Activated naive CD4-positive, alpha-beta T cell treated with Interleukin-2 at 50 U/mL for 16 hours (primary cell): Measurements from ENCODE around the gene TM9SF2.

Source experiments
- DNase-seq: peaks from one replicate; pipeline ENCODE4 v3.0.0-alpha.2; 2020

Gene TM9SF2

DNA sequence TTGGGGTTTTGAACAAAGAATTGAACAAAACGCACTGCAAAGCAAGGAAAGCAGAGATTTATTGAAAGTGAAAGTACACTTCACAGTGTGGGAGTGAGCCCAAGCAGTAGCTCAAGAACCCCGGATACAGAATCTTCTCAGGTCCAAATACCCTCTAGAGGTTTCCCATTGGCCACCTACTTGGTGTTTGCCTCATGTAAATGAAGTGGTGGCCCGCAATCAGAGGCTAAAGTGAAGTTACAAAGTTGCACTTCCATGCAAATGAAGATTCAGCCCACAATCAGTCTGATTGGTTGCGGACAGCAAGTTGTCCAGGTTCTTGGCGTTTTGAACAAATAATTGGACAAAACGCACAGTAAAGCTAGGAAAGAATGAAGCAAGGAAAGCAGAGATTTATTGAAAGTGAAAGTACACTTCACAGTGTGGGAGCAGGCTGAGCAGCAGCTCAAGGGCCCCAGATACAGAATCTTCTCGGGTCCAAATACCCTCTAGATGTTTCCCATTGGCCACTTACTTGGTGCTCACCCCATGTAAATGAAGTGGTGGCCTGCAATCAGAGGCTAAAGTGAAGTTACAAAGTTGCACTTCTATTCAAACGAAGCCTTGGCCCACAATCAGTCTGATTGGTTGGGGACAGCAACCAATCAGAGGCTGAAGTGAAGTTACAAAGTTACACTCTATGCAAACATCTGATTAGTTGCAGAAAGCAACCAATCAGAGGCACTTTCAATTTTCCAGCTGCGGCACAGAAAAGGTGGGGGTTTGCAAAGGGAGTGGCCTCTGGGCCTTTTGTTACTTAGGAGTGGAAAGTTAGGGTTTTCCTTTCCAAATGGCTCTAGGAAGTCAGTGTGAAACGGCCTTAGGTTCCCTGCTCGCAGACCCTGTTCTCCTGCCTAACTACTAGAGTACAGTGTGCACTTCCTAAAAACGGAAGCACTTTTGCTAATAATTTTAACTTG lies 4.8 kb upstream of the TM9SF2 start:
- peak; percentile 62 for DNase-seq

GRCh38 chr13:99498171-99499161 lies 2.8 kb upstream of the TM9SF2 start:
- peak; percentile 96 for DNase-seq

DNA sequence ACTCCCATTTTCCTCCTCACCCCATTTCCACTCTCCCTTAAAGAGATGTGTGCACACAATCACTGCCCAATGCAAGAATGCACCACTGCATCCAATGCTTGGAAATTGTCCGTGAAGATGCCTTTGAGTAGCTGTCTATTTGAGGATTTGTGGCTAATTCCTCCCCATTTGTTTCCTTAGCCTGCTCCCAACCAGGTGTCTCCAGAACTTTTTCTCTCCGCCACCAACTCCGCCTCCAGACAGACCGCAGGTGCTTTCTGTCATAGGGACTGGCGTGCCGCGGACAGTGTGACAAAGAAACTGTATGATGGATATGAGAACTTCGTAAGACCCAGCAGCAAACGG lies 461 bp upstream of the TM9SF2 start:
- no peak for DNase-seq

- peak; percentile 25 for DNase-seq
Observed at GRCh38 chr13:99501848-99502301, 603 bp downstream of the TM9SF2 start.

- DNase-seq = no peak
Observed at GRCh38 chr13:99505814-99506269, 4.6 kb downstream of the TM9SF2 start.

GRCh38 chr13:99506634-99507033 lies 5.4 kb downstream of the TM9SF2 start:
- DNase-seq = no peak

- DNase-seq = no peak
Observed at GRCh38 chr13:99507054-99507453, 5.8 kb downstream of the TM9SF2 start.

DNA sequence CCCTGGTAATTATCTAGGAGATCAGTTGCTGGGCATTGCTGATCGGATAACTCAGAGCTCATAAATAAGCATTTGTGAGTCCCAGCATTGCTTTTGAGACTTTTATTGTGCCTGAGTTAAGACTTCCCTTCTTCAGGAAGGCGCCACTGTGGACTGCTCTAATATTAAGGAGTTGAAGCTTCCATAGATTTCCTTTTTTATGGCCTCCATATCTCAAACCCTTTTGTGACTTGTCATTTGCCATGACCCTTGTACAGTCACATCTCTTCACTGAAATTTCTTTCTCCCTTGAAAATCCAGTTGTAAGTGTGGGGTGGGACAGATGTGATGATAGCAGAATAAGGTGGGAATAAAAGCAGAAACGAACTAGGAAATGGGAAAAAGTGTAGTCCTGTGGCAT lies 6.3 kb downstream of the TM9SF2 start:
- no peak for DNase-seq

DNA sequence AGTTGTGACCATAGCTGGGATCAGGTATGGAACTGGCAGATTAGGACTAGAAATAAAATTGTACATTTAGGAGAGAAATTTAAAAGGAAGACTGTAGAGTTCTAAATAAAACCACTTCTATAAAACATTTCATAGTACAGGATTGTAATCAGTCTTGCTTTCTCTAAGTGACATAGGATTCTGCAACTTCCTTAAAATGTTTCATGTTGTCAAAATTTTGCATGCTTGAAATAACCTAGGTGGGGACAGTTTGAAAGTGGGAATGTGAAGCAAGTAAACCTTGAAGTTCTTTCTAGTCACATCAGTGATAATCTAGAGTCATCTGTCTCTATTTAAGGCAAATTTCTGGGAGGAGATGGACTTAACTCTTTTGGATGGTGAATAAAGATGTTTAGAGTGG lies 6.7 kb downstream of the TM9SF2 start:
- no peak for DNase-seq

GRCh38 chr13:99509479-99509878 lies 8.2 kb downstream of the TM9SF2 start:
- DNase-seq = no peak

- no peak for DNase-seq
Observed at GRCh38 chr13:99514801-99515200, 13.5 kb downstream of the TM9SF2 start.

GRCh38 chr13:99516153-99516929 lies 15.1 kb downstream of the TM9SF2 start:
- DNase-seq = no peak

GRCh38 chr13:99517577-99517976 lies 16.3 kb downstream of the TM9SF2 start:
- no peak for DNase-seq

DNA sequence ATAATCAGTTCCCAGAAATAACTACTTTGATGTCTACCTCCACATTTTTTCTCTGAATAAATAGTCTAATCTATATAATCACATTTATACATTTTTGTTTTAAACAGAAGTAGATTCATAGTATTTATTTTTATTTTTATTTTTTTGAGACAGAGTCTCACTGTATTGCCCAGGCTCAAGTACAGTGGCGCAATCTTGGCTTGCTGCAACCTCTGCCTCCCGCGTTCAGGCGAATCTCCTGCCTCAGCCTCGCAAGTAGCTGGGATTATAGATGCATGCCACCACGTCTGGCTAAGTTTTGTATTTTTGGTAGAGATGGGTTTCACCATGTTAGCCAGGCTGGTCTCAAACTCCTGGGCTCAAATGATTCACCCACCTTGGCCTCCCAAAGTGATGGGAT lies 16.7 kb downstream of the TM9SF2 start:
- no peak for DNase-seq

DNA sequence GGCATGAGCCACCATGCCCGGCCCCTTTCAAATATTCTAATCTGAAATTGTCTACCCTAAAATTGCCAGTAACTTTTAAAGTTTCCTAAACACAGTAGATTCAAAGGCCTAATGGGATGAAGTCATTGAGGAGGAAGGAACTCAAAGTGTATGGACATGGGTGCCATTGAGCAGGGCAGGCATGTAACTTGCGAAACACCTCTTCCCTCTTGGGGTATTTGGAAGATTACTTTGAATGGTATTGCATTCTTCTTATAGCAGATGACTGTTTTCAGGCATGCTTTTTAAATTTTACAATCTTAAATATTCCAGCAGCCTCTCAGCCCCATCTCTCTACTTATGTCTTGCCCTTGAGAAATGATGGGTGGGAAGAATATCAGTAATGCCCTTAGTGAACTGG lies 21.0 kb downstream of the TM9SF2 start:
- no peak for DNase-seq

DNA sequence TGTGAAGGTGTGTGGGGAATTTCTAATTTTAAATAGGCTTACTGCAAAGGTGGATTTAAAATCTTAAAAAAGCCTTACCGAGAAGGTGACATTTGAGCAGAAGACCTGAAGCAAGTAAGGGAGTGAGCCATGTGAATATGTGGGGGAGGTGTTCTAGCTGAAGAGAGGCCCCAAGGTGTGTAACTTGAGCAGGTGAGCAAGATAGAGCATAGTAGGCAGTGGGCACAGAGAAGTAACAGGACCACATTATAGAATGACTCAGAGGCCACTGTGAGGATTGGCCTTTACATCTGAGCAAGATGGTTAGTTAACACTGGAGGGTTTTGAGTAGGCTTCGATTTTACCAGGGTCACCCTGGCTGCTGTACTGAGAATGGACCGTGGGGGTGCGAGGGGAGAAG lies 22.6 kb downstream of the TM9SF2 start:
- no peak for DNase-seq

DNA sequence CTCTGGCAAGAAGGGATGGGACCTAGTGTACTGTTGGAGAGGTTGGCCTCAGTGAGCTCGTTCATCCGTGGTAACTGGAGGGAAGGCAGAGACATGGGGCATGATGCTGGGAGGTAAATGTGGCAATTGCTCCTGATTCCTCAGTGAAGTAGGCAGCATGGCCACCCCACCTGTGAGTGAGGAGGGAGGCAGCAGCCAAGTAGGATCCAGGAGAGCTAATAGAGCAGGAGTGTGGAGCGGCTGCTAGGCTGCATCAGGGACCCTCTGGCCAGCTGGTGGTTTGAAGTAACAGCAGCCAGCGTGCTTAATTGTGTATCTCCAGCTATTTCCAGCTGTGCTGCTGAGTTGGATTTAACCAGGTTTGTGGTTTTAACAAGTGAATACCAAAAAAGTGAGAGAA lies 24.7 kb downstream of the TM9SF2 start:
- no peak for DNase-seq

DNA sequence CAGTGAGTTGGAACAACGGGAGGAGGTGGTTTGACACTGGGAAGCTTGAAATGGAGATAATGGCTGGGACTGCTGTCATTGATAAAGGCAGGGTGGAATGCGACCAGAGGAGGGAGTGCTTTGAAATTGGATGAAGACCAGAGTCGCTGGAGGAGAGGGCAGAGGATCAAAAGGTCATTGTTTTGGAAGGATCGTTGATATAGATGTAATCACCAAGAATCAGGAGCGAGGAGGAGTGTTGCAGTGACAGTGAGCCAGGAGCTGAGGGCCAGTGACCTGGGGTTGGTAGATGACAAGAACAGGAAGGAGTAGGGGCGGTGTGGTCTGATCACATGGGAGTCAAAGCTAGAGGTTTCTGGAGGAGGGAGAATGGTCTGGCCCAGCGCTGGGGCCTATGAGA lies 25.3 kb downstream of the TM9SF2 start:
- no peak for DNase-seq

GRCh38 chr13:99527301-99527700 lies 26.0 kb downstream of the TM9SF2 start:
- peak; percentile 25 for DNase-seq

DNA sequence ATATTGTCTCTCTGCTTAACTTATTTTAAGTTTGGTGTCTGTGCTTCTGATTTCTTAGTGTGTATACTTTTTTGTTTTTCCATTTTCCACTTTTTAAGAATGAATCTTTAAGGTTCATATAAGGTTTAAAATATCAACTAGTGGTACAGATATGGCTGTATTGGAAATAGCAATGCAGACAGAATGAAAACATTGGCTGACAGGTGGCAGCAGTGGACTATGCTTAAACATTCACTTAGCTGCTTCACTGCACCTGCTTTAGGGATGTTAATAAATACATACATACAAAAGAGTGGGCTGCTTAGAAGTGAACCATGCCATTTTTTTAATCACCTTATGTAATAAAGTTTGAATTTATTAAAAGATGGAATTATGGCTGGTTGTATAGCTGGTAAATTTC lies 27.3 kb downstream of the TM9SF2 start:
- DNase-seq = no peak

GRCh38 chr13:99536023-99536422 lies 34.8 kb downstream of the TM9SF2 start:
- no peak for DNase-seq

DNA sequence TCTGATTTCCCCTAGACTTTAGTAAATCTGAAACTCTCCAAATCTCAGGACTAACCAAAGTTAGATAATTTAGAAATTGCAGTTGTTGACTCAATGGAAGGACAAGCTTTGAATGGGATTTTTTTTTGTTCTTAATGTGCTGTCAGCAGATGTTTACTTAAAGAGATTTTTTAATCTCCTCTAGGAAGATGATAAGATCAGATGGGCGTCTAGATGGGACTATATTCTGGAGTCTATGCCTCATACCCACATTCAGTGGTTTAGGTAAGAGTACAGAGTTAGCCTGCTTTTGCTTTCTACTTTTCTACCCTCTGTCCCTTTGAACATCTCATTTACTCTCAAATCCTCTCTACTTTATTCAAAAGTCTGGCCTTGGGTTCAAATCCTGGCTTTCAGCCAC lies 39.3 kb downstream of the TM9SF2 start:
- DNase-seq = no peak
